Tibial nerve (tissue), 4 donors: Measurements from ENCODE around the gene MSN. TPM values are rescaled to one million over a fixed set of nuclear protein-coding genes. Genes with fewer than 3 reads are reported as not detected.
"Not testable (repeated sequence)": the region's sequence is repeated elsewhere in the genome, so short reads cannot be mapped to it uniquely, and the experiment has no call there.

Source experiments
- DNase-seq, 2 donors: peaks; one replicate each; pipeline ENCODE4 v3.0.0-alpha.2; 2019; ENCODE audit warnings: low spot score in 2 of 2
- H3K27ac ChIP-seq, 4 donors: fragments of 200-600 bp; sonication (generic) in 3 of 4; one replicate each; pipeline ENCODE4 v1.5.1; 2017 to 2019; ENCODE audit warnings: mild to moderate bottlenecking in 1 of 4
- H3K27me3 ChIP-seq, 2 donors: fragments of 200-600 bp; sonication (generic) in 1 of 2; one replicate each; pipeline versions ENCODE4 v1.5.1 to v1.6.0; 2017 to 2019
- H3K36me3 ChIP-seq, 3 donors: fragments of 200-600 bp; sonication (generic); one replicate each; pipeline ENCODE4 v1.5.1; 2018 to 2019
- H3K4me1 ChIP-seq, 4 donors: fragments of 200-600 bp; sonication (generic) in 3 of 4; one replicate each; pipeline ENCODE4 v1.5.1; 2017 to 2019
- H3K4me3 ChIP-seq, 4 donors: fragments of 200-600 bp; sonication (generic) in 3 of 4; one replicate each; pipeline ENCODE4 v1.5.1; 2017 to 2019; ENCODE audit warnings: mild to moderate bottlenecking in 1 of 4, moderate library complexity in 1 of 4
- H3K9me3 ChIP-seq, 4 donors: fragments of 200-600 bp; sonication (generic) in 3 of 4; one replicate each; pipeline ENCODE4 v1.5.1; 2017 to 2019
- CTCF ChIP-seq, 5 experiments: fragments of 200-600 bp in 3 of 5; fragments of 450-650 bp in 2 of 5; sonication (generic) in 3 of 5; IDR thresholded peaks; one replicate each; pipeline ENCODE4 v1.5.1; 2016 to 2019; ENCODE audit warnings: antibody characterized with exemption in 5 of 5, mild to moderate bottlenecking in 3 of 5, moderate library complexity in 2 of 5
- EP300 ChIP-seq, 2 donors: sonication (generic); formaldehyde crosslinking; IDR thresholded peaks; one replicate each; pipeline ENCODE4 v1.6.1; 2017; ENCODE audit warnings: antibody characterized with exemption in 2 of 2, mild to moderate bottlenecking in 1 of 2
- POLR2A ChIP-seq, 2 donors: fragments of 450-650 bp; IDR thresholded peaks; one replicate each; pipeline ENCODE4 v1.6.1; 2017; ENCODE audit warnings: antibody characterized with exemption in 2 of 2, mild to moderate bottlenecking in 2 of 2, moderate library complexity in 2 of 2
- WGBS, 2 donors: methylation state at CpG; one replicate each; pipeline ENCODE4 v1.1.5; 2018; 5-methylcytosine and 5-hydroxymethylcytosine counted together
- total RNA-seq, 4 donors: library from RNA; depleted of rRNA; stranded (reverse); fragments of >200 nt; gene quantifications; one replicate each; pipeline ENCODE4 v1.1.0, GENCODE V29; 2016

MSN gene
- total RNA-seq, 4 donors from 2014 or later = 215 to 284 (median 258) TPM

- peak overlapping the region in 2 of 4 donors; percentile 80 to 89 for H3K27ac ChIP-seq
Measured at GRCh38 chrX:65643531-65644052, 23.9 kb upstream of the MSN start.

GRCh38 chrX:65644621-65645289 lies 22.7 kb upstream of the MSN start:
- no peaks in the 10 kb centered on the region for H3K36me3 ChIP-seq

More at GRCh38 chrX:65643531-65644052, 23.9 kb upstream of the MSN start:
- Histone ChIP-seq H3K36me3 (no peaks in the 10 kb centered on the region), H3K27me3 (no peaks in the 10 kb centered on the region), H3K4me1 (peaks cover 0 to 27% (median 16%) of the 10 kb centered on the region in 4 donors), H3K4me3 (no peak overlapping the region), H3K9me3 (no peaks in the 10 kb centered on the region)
- DNase-seq = no peak
- 67 to 78% methylated on average over 1 of the region's 1 CpG for WGBS, 2 donors
- no peak for TF ChIP-seq EP300 (IDR thresholded peaks at IDR 0.05)
- no peak for TF ChIP-seq POLR2A (IDR thresholded peaks at IDR 0.05)
- no peak for TF ChIP-seq CTCF (IDR thresholded peaks at IDR 0.05)

GRCh38 chrX:65647801-65648200 lies 19.7 kb upstream of the MSN start:
- Histone ChIP-seq H3K27me3 (no peaks in the 10 kb centered on the region), H3K27ac (no peak overlapping the region), H3K9me3 (no peaks in the 10 kb centered on the region), H3K36me3 (no peaks in the 10 kb centered on the region), H3K4me1 (peaks cover 0 to 23% (median 16%) of the 10 kb centered on the region in 4 donors), H3K4me3 (no peak overlapping the region)
- TF ChIP-seq EP300 (IDR thresholded peaks at IDR 0.05) = no peak
- no peak for TF ChIP-seq POLR2A (IDR thresholded peaks at IDR 0.05)
- TF ChIP-seq CTCF (IDR thresholded peaks at IDR 0.05) = no peak
- WGBS, 2 donors = 51 to 75% methylated on average over 3 of the region's 3 CpGs
- DNase-seq = no peak

More at GRCh38 chrX:65644621-65645289, 22.7 kb upstream of the MSN start:
- TF ChIP-seq EP300 (IDR thresholded peaks at IDR 0.05) (peak in 1 of 2 donors; percentile 56), POLR2A (IDR thresholded peaks at IDR 0.05) (no peak), CTCF (IDR thresholded peaks at IDR 0.05) (no peak)
- H3K27me3 ChIP-seq = no peaks in the 10 kb centered on the region
- 43 to 59% methylated on average over 1 of the region's 1 CpG for WGBS, 2 donors
- no peaks in the 10 kb centered on the region for H3K9me3 ChIP-seq
- peak; percentile 73 to 82 for DNase-seq
- H3K4me3 ChIP-seq = no peak overlapping the region
- peak overlapping the region; percentile 40 to 89 (median 66) for H3K27ac ChIP-seq
- peaks cover 0 to 27% (median 16%) of the 10 kb centered on the region in 4 donors for H3K4me1 ChIP-seq

- TF ChIP-seq EP300 (IDR thresholded peaks at IDR 0.05) (no peak), CTCF (IDR thresholded peaks at IDR 0.05) (no peak), POLR2A (IDR thresholded peaks at IDR 0.05) (no peak)
- no peaks in the 10 kb centered on the region for H3K27me3 ChIP-seq
- no peaks in the 10 kb centered on the region for H3K9me3 ChIP-seq
- 100% methylated on average over 1 of the region's 1 CpG; no CpG with 5 or more reads in 1 of the 2 donors for WGBS, 2 donors
- no peak overlapping the region for H3K4me3 ChIP-seq
- no peak for DNase-seq
- no peak overlapping the region for H3K27ac ChIP-seq
- H3K4me1 ChIP-seq = peaks cover 0 to 3% (median 0%) of the 10 kb centered on the region in 4 donors
- H3K36me3 ChIP-seq = no peaks in the 10 kb centered on the region
Measured at GRCh38 chrX:65652098-65652497, 15.4 kb upstream of the MSN start.

GRCh38 chrX:65657009-65657441 lies 10.4 kb upstream of the MSN start:
- 57 to 60% methylated on average over 4 to 5 of the region's 7 CpGs for WGBS, 2 donors
- not testable (repeated sequence) for H3K9me3 ChIP-seq

More at GRCh38 chrX:65657009-65657441, 10.4 kb upstream of the MSN start:
- not testable (repeated sequence) for H3K36me3 ChIP-seq, DNase-seq, H3K27ac ChIP-seq, H3K27me3 ChIP-seq, H3K4me1 ChIP-seq, H3K4me3 ChIP-seq
